Activated CD8-positive, alpha-beta T cell treated with anti-CD3 and anti-CD28 coated beads for 36 hours (primary cell): Measurements from ENCODE around the gene CLCN7. TPM values are rescaled to one million over a fixed set of nuclear protein-coding genes. Genes with fewer than 3 reads are reported as not detected.
A peak's percentile ranks its signal among the peaks of the same experiment; 100 is the strongest.

ENCODE experiments used
- ATAC-seq: fragments of 200-7000 bp; cut with Tn5 transposase; one replicate; pipeline ENCODE4 v1.10.0; 2021; ENCODE audit warnings: mild to moderate bottlenecking, moderate library complexity
- CTCF ChIA-PET: fragments of 350-600 bp; sonication (Branson Sonifier 250); formaldehyde crosslinking; loops from one replicate; lab custom pipeline; 2021; ENCODE audit warnings: antibody characterized with exemption; lab: Charles Lee
- POLR2A ChIA-PET: fragments of 350-600 bp; sonication (Branson Sonifier 250); formaldehyde crosslinking; loops from one replicate; lab custom pipeline; 2021; ENCODE audit warnings: antibody characterized with exemption; lab: Charles Lee
- DNase-seq: peaks from one replicate; pipeline ENCODE4 v3.0.0-alpha.2; 2020
- H3K27ac Mint-ChIP-seq: one replicate; pipeline ENCODE4 v1.8.0; 2021; ENCODE audit warnings: mild to moderate bottlenecking, mixed read lengths
- H3K27me3 Mint-ChIP-seq: one replicate; pipeline ENCODE4 v1.8.0; 2021; ENCODE audit warnings: mixed read lengths
- H3K36me3 Mint-ChIP-seq: one replicate; pipeline ENCODE4 v1.8.0; 2021; ENCODE audit warnings: low read depth, mixed read lengths
- H3K4me1 Mint-ChIP-seq: one replicate; pipeline ENCODE4 v1.8.0; 2021; ENCODE audit warnings: low read depth, mixed read lengths
- H3K4me3 Mint-ChIP-seq: one replicate; pipeline ENCODE4 v1.8.0; 2021; ENCODE audit warnings: mild to moderate bottlenecking, moderate library complexity, mixed read lengths
- H3K9me3 Mint-ChIP-seq: one replicate; pipeline ENCODE4 v1.8.0; 2021; ENCODE audit warnings: mixed read lengths
- CTCF ChIP-seq: fragments of 200-600 bp; IDR thresholded peaks from one replicate; pipeline ENCODE4 v1.8.0; 2022; ENCODE audit warnings: antibody characterized with exemption, mild to moderate bottlenecking
- intact Hi-C: fragments of 100-400 bp; cut with micrococcal nuclease; formaldehyde crosslinking; loops from one replicate; pipeline ENCODE4 v1.10.0; 2022
- total RNA-seq, 2 experiments: library from RNA; stranded (reverse); gene quantifications; one replicate each; pipeline ENCODE4 v1.2.3, GENCODE V29; 2021

CLCN7 gene
- total RNA-seq, 2 experiments from 2014 or later: 35.5 to 36.8 TPM

- DNase-seq (no peak), ATAC-seq (no peak)
- no peak for TF ChIP-seq CTCF
- no peaks in the 10 kb centered on the region for H3K9me3 Mint-ChIP-seq
- peaks cover 2% of the 10 kb centered on the region for H3K36me3 Mint-ChIP-seq
- no peak overlapping the region for H3K4me3 Mint-ChIP-seq
- no peak overlapping the region for H3K27ac Mint-ChIP-seq
- intact Hi-C loops: no loop called here
- ChIA-PET CTCF (no interaction called here), POLR2A (interaction anchor here (0.7 kb wide), 1 partner anchor 548 kb away, joined by 3 read pairs; no protein-coding TSS in a partner anchor)
- no peaks in the 10 kb centered on the region for H3K27me3 Mint-ChIP-seq
- H3K4me1 Mint-ChIP-seq: peaks cover 6% of the 10 kb centered on the region
Measured at GRCh38 chr16:1459967-1460366, 14.9 kb downstream of the CLCN7 start.

GRCh38 chr16:1458977-1459341, 15.9 kb downstream of the CLCN7 start:
- Mint-ChIP-seq H3K4me1 (peaks cover 6% of the 10 kb centered on the region), H3K27me3 (no peaks in the 10 kb centered on the region), H3K4me3 (no peak overlapping the region), H3K9me3 (no peaks in the 10 kb centered on the region), H3K27ac (no peak overlapping the region), H3K36me3 (peaks cover 2% of the 10 kb centered on the region)
- intact Hi-C loops: no loop called here
- no peak for ATAC-seq
- no peak for TF ChIP-seq CTCF
- DNase-seq: no peak
- POLR2A ChIA-PET: interaction anchor here (0.5 to 0.8 kb wide), 2 partner anchors 25 to 47 kb away, joined by 3 read pairs; no protein-coding TSS in a partner anchor
- CTCF ChIA-PET: no interaction called here

- no peaks in the 10 kb centered on the region for H3K27me3 Mint-ChIP-seq
Measured at GRCh38 chr16:1458336-1458976, 16.4 kb downstream of the CLCN7 start.

GRCh38 chr16:1457489-1458245, 17.2 kb downstream of the CLCN7 start:
- DNase-seq: no peak
- ATAC-seq: no peak
- ChIA-PET POLR2A (interaction anchor here (0.8 kb wide), 1 partner anchor 24 kb away, joined by 3 read pairs; no protein-coding TSS in a partner anchor), CTCF (no interaction called here)
- intact Hi-C loops: no loop called here
- Mint-ChIP-seq H3K9me3 (no peaks in the 10 kb centered on the region), H3K27ac (no peak overlapping the region), H3K36me3 (peaks cover 2% of the 10 kb centered on the region), H3K4me1 (peaks cover 6% of the 10 kb centered on the region), H3K4me3 (no peak overlapping the region), H3K27me3 (no peaks in the 10 kb centered on the region)
- TF ChIP-seq CTCF: no peak

More at GRCh38 chr16:1458336-1458976, 16.4 kb downstream of the CLCN7 start:
- TF ChIP-seq CTCF: no peak
- ATAC-seq: peak; percentile 42
- CTCF ChIA-PET: no interaction called here
- intact Hi-C loops: no loop called here
- Mint-ChIP-seq H3K27ac (no peak overlapping the region), H3K4me1 (peaks cover 6% of the 10 kb centered on the region), H3K9me3 (no peaks in the 10 kb centered on the region), H3K4me3 (no peak overlapping the region), H3K36me3 (peaks cover 2% of the 10 kb centered on the region)
- DNase-seq: peak; percentile 47
- POLR2A ChIA-PET: interaction anchor here (0.5 to 0.8 kb wide), 2 partner anchors 25 to 46 kb away, joined by 3 read pairs; no protein-coding TSS in a partner anchor

- no peaks in the 10 kb centered on the region for H3K27me3 Mint-ChIP-seq
- H3K9me3 Mint-ChIP-seq: no peaks in the 10 kb centered on the region
- no peak overlapping the region for H3K4me3 Mint-ChIP-seq
- CTCF ChIA-PET: no interaction called here
- TF ChIP-seq CTCF: no peak
- peaks cover 6% of the 10 kb centered on the region for H3K4me1 Mint-ChIP-seq
- no peak for ATAC-seq
- H3K36me3 Mint-ChIP-seq: peaks cover 2% of the 10 kb centered on the region
- POLR2A ChIA-PET: no interaction called here
- no peak overlapping the region for H3K27ac Mint-ChIP-seq
- no peak for DNase-seq
- intact Hi-C loops: no loop called here
Measured at GRCh38 chr16:1456951-1457350, 17.9 kb downstream of the CLCN7 start.
